HG03060 (cell line): ENCODE measurements around the gene HOXB7.

Experiments
- ATAC-seq: cut with Tn5 transposase; IDR thresholded peaks from one replicate; pipeline ENCODE4 v1.9.1; 2021; ENCODE audit warnings: low read depth, moderate number of reproducible peaks; ENCODE audit not compliant: unreplicated experiment

Gene HOXB7

DNA sequence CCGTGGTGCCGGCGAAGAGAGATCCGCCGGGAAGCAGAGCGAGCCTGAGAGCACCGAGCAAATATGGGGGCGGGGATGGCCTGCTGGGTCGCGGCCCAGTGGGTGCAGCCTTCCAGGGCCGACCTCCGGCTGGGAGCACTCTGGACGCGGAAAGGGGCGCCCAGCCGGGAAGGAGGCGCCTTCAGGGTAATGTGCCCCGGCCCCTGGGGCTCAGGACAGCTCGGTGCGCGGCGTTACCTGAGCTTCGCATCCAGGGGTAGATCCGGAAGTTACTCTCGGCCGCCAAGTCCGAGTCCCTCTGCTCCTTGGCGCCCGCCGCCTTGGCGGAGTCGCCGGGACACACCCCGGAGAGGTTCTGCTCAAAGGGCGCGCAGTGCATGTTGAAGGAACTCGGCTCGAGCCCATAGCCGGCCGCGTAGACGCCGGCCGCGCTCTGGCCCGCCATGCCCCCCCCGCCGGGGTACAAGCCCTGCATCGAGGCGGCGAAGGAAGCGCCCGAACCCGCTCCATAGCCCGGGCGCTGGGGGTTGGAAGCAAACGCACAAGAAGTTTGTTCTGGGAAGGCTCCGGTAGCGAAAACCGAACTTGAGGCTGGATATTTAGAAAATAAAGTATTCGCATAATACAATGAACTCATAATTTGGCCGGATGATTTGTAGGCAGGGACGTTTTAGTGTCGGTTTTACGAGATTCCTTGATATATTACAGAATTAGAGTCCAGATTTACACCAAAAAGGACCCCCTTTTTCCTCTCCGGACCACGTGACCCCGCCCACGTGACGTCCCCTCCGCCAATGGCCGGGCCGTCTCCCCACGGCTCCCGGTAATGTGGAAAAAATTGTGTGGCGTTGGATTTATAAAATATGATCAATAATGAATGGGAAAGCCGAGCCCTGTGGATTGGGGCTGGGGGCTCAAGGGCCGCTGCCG lies at the start of gene HOXB7:
Gene HOXB7, minus strand, starts transcription at position 736 of the 930 bp plus-strand sequence. Its CDS starts 99 bp downstream, at position 637.
- no peak for ATAC-seq

DNA sequence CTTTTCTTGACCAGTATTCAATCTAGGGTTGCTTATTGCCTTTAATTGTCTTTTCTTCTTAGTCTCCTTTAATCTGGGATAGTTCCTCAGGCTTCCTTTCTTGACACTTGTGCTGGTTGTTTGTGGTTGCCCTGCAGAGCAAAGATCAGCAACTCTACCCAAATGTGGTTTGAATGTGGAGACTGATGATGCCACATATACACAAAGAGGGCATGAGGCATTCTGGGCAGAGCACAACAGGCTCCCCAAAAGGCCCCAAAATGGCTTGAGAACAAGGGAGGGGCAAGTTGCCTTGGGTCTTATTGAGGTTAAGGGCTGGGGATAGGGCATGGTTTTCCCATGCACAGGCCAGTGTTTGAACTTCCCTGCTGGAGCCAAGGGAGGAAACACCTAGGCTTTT lies 45.1 kb upstream of the HOXB7 start:
- no peak for ATAC-seq

DNA sequence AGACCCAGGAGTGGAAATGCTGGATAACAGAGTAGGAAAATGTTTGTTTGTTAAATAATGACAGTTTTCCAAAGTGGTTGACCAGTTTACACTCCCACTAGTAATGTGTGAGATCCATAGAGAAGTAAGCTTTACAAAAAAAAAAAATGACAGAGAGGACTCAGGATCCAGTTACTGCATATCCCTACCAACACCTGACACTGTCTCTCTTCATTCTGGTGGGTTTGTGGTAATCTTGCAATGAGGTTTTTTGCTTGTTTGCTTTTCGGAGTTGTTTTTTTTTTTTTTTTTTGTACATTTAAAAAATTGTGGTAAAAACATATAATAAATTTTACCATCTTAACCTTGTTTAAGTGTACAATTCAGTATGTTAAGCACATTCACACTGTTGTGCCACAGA lies 38.9 kb upstream of the HOXB7 start:
- ATAC-seq: no peak

DNA sequence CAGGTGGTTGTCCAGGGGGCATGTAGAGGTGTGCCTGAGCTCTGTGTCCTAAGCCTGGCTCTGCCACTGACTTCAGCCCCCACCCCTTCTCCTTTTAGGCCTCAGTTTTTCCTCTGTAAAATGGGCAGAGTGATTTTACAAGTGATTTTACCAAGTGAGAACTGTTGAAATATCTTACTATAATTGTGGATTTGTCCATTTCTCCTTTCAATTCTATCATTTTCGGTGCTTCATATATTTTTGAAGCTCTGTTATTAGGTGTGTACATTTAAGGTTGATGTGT lies 37.1 kb upstream of the HOXB7 start:
- no peak for ATAC-seq

DNA sequence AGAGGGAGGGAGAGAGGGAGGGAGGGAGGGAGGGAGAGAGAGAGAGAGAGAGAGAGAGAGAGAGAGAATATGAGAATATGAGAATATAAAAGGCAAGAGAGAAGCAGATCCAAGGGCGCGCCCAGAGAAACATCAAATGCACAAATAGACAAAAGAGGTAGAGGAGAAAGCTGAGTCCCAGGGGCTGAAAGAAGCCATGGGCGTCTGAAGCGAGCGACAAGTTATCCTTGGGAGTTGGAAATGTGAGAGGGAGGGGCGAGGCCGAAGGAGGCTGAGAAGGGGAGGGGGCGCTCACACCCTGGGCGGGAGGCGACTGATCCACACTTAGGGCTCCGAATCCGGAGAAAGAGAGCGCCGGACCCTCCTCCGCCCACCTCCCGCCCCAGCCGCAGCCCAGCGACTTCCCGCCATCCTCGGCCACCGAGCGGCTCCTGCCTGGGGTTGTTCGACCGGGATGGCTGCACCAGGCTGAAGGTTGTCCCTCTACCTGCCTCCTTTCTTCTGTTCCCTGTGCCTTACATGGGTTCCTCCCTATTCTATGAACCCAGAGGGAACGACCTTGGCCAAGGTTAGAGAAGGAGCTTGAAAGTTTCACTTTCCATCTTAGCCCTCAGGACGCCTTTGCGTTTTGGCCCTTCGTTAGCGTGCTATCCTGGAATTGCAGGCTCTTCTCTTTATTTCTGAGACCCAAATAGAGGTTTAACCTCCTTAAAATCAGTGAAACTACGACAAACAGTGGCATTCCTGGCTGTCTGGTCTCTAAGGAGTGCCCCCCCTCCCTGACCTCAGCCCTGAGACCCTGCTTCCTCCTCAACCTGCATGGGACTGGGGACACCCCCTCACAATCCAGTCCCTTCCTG lies 36.5 kb upstream of the HOXB7 start:
- ATAC-seq: no peak

DNA sequence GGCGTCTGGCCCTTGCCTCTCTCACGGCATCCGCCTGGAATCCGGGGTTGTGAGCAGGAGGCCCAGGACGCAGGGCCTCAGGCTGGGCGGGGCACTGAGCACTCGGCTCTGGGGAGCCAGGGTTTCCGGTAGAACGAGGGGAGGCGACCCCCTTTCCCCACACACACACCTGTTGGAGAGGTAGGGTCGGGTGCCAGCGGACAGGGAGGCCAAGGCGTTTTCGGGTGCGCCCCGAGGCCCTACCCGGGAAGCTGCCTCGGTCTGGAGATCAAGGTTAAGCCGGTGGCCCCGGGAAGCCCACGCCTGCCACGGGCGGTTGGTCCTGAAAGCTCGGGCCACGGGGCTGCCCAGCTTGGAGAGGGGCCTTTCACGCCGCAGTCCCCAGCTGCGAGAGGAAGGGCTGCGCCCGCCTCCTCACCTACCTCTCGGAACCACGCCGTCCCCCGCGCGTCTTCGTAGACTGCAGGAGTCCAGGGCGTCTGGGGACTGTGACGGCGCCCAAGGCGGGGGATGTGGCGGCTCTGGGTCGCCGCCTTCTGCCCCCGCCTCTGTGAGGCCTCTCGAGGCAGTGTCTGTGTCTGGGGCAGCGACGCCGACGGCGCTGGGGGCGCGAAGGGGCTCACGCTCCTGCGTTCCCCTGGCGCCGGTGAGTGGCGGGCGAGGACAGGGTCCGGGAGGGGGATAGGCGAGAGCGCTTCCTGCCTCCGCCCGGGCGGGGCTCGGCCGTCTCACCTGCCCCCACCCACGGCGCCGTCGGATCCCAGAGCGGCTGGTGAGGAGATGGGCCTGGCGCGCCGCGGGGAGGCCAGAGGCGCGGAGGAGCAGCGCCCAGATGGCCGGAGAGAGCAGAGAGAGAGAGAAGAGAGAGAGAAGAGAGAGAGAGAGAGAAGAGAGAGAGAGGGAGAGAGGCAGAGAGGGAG lies 35.6 kb upstream of the HOXB7 start:
- no peak for ATAC-seq

DNA sequence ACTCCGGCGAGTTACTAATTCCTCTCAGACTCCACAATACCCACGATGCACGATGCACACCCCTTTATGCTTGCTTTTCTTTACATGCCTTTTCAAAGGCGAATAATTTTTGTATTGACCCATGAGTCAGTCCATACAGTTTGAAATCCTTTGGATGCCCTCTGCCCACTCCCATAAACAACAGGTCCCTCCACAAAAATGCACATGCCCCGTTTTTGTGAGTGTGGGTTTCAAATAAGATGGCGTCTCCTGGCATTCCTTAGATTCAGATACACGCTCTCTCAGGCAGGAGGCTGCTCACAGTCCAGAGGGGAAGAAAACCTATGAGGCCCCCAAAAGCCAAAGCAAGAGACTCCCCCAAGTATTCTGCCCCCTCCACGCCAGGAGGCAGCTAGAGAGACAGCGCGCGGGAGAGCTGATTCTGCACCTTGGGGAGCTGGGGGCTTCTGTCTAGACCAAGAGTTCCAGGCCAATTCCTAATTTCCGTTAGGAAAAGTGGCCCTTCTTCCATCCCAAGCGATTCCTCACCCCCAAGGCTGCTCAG lies 34.9 kb upstream of the HOXB7 start:
- ATAC-seq: no peak

DNA sequence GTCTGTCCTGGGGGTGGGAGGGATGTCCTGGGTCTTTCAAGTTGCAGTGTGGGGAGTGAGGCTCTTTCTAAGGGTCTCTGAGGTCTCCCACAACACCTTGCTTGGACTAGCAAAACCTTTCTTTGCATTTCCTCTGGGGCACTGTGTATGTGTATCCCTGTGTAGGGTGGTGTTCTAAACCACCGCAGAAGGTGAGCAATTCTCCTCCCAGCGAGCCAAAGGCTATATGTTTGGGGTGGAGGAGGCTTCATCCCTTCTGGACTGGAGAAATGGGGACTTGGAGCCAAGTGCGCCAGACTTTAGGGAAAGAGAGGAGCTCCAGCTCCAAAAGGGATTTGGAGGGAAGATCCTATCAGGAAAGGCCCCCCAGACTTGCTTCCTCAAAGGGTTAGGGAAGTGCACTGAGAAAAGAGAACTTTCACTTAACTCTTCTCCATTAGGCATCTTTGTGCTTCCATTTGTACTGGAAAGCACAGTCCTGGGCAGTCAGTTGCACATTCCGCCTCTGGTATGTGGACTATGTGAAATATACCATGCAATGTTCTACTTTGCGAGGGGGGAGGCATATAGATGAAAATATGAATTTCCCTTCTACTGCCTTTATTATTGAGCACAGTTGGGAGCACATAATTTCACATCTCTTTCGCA lies 34.2 kb upstream of the HOXB7 start:
- no peak for ATAC-seq

DNA sequence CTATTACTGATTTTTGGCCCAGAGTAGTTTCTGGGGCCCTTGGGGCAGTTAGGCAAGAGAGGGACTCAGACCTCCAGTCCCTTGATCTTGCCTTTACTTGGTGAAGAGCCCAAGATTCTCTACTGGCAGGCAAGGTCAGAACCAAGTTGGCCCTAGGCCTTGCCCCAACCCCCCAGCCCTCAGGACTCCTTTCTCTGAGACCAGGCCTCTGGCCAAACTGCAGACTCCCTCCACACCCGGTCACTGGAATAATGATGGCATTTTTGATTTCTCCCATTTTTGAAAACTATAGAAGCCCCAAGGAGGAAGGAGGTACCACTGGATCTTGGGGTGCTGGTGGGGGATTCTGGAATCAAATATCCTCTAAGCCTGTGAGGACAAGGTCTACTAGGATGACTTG lies 33.3 kb upstream of the HOXB7 start:
- no peak for ATAC-seq

DNA sequence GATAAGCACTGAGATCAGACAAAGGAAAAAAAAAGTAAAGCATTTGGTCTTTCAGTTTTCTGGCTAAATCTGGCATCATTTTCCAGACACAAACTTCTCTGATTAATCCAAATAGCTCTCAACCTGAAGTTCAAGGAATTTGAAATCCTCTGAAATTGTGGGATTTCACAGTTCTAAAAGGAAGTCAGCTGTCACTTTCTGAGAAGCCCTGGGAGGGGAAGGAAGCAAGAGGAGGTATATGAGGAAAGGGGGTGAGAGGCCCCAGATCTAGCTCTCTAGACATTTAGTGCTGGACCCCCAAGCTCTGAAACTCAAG lies 32.8 kb upstream of the HOXB7 start:
- ATAC-seq: no peak

DNA sequence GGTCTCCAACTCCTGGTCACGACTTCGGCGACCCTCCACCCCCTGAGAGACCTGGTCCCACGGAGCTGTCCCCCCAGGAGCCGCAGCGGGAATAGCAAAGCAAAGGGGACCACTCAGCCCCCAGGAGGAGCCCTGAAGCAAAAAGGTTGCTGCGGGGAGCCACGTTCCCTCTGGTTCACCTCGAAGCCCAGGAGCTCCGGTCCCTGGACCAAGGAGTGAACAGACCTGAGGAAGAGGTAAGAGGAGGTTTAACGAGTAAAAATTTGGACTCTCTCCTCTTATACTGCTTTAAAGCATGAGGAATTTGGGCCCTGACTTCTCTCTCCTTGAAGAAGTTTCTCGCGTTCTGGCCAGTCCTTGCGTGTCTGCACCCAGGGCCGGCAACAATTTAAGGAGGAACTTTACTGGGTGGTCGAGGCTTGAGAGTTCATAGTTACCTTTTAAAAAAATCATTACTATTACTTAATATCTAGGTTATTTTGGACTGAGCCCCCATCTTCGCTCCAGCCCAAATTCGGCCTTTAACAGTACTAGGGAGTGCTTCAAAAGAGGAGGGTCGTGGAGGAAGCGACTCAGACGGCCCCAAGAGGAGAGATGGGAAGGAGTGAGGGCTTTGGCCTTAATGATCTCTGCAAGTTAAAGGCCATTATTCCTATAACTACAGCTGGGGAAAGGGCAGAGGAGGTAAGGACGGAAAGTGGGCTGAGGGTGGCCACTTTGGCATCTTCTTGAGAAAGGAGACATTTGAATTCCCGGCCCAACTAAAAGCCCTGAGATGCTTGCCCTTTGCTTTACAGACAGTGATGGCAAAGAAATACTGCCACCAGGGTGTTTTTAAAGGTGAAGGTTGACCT lies 32.3 kb upstream of the HOXB7 start:
- ATAC-seq: no peak

DNA sequence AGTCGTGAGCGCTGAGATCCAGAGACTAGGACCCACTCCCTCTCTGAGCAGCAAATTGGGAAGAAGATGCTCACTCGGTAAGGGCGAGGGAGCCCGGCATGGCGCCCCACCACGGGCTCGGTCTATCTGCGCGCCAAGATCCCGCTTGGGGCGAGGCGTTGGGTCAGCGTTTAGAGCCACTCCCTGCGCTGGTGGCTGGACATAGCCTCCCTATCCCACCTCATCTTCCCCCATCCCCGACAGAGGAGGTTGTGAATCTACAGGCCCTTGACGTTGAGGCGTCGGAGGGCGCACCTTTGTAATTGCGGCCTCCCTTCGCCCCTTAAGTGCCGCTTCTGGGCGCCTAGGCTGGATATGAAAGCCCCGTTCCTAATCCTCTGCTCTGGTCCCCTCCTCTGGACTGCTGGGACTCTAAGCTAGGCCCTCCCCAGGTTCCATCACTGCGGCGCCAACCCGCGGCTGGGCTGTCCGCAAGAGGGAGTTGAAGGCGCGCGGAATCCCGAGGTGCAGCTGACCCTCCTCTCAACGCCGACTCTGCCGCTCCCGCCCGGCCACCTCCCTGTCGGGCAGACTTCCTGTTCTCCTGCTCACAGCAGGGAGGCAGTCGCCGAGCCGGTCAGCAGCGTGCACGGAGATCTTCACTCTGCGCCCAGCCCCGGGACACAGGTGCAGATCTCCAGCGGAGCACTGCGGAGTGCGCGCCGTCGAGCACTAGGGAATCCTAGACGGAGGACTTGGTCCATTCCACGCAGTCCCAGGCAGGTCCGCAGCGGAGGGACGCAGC lies 31.4 kb upstream of the HOXB7 start:
- no peak for ATAC-seq

DNA sequence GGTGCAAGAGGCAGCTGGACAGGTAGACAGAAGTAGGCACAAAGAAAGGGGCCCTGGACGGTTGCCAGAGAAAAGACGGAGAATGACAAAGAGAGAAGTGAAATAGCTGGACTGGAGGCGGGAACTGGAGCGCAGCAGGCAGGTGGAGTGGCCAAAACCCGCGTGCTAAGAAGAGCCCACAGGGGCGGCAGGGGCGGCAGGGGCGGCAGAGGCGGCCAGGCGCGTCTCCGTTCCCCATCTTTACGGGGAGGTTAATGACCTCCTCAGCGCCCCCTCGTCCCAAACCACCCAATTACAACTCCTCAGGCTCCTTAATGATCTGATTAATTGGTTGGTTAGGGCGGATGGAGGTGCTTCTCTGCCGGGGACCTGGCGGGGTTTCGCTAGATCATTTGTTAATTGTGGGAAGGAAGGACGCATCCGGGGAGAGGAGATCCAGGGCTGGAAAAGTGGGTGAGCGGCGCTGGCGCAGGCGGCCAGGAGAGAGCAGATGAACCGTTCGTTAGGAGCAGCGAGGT lies 30.8 kb upstream of the HOXB7 start:
- ATAC-seq: no peak

DNA sequence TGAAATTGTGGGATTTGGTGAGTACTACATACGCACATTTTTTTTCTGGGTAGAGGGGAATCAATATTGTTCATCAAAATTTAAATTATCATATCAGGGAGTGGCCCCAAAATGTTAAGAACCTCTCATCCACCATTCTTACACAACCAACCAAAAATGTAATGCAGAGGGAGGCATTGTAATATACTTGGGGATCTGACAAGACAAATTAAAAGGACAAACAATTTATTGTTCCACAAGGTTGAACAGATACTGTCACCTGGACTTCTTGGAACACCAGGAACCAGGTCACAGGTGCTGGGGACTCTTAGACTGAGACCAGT lies 30.0 kb upstream of the HOXB7 start:
- ATAC-seq: no peak

DNA sequence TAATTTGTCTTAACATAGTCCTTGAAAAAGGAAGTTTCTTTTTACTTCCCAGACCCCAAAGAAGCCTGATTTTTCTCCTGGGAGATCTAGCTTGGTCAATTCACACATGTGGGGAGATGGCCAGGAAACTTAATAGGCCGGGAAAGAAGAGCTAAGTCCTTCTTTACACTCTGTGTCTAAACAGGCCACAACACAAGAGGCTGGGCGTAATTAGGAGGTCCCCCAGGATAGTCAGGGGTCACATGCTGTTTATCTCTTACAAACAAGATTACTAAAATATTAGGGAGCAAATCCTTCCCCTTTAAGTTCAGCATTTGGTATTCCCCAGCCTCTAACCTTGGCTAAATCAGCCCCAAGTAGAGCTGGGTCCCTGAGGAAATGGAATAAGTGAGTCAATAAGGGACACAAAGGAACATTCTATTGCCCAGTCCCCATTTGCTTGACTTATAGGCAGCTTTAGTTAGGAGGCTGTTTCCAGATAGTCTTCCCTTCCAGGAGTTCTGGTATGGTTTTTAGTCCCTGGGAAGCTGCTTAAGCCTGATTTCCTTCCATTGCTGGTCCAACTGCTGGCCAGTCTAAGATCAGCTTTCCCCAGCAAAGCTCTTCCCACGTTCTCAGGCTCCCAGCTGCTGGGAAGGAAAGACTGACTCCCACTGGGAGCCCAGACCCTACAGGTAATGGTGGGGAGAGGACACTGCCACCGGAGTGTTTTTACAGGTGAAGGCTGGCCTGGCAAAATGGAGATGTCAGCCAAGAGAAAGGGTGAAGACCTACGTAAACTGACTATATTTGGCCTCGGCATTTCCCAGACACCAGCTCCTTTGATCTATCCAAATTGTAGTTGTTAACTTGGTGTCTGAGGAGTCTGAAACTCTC lies 29.4 kb upstream of the HOXB7 start:
- ATAC-seq: no peak

DNA sequence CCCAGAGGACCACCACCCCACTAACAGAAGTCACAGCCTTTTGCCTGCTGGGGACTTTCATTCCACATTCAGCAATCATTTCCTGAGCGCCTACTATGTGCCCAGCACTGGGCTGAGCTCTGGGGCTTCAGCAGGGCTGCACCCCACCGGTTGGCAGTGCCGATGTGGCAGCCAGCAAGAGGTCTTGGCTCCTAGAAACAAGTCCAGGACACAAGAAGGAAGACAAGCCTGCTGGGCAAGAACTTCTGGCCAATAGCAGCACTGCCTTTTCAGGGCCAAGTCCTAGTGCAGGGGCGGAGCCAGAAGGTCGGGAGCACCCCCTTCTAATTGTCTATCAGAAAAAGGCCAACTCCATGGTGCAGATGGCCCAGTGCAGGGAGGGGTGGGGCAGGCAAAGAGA lies 28.3 kb upstream of the HOXB7 start:
- no peak for ATAC-seq
